ENCODE results near the gene FYN. TPM values are rescaled to one million over a fixed set of nuclear protein-coding genes. Genes with fewer than 3 reads are reported as not detected.

Gene FYN
- total RNA-seq, 1 donor from 2014 or later: 130 TPM

DNA sequence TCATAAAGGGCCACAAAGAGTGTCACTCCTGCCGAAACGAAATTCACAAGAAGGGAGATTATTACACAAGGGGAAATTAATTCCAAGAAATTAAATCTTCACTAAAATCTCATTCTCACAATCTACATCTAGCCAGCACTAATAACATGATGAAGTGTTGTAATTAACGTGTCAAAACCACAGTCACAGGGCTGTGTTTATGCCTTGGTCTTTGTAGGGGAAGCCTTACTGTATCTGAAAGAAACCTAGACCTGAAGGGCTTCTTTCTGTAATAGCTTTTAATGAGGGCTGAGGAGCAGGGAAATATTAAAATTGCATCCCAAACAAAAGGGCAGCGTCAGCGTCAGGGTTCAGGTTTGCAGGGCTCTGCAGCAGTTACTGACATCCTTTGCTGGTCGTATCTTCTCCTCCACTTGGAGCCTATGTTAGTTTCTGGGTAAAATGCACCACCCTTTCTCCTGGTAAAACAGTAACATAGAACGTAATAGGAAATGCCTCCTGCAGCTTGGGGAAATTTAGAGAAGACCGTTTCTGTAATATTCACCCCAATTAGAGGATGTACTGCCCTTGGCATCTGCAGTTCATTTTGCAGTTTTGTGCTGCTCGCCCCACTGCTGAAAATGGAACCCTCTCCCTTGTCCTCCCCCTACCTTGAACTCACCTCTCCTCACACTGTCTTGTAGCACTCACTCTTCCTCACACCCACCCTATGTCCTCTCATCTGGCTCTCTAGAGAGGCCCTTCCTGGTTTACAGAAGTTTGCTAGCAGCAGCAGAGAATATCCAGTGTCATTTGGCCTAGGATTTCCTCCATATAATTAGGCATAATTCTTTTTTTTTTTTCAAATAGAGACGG, 158.6 kb downstream of the FYN start:
- intact Hi-C loops (cut with DNase I): loop anchor here (5.0 kb wide), 2 partner anchors 158 to 283 kb away; partner anchors contain the start of gene FYN
- Histone ChIP-seq H3K27ac (no peak overlapping the region), H3K9me3 (no peaks in the 10 kb centered on the region), H3K27me3 (no peaks in the 10 kb centered on the region), H3K4me3 (no peak overlapping the region), H3K36me3 (peaks cover 0 to 17% of the 10 kb centered on the region in 2 donors), H3K4me1 (peaks cover 29% of the 10 kb centered on the region)
- DNase-seq (ENCODE audit: extremely low spot score in 2 of 2): peak in 1 of 2 donors; percentile 74
- TF ChIP-seq POLR2AphosphoS5 (IDR thresholded peaks at IDR 0.05; ENCODE audit: insufficient read depth in 1 of 2, low read depth in 1 of 2): no peak
- TF ChIP-seq, protein P1, sequence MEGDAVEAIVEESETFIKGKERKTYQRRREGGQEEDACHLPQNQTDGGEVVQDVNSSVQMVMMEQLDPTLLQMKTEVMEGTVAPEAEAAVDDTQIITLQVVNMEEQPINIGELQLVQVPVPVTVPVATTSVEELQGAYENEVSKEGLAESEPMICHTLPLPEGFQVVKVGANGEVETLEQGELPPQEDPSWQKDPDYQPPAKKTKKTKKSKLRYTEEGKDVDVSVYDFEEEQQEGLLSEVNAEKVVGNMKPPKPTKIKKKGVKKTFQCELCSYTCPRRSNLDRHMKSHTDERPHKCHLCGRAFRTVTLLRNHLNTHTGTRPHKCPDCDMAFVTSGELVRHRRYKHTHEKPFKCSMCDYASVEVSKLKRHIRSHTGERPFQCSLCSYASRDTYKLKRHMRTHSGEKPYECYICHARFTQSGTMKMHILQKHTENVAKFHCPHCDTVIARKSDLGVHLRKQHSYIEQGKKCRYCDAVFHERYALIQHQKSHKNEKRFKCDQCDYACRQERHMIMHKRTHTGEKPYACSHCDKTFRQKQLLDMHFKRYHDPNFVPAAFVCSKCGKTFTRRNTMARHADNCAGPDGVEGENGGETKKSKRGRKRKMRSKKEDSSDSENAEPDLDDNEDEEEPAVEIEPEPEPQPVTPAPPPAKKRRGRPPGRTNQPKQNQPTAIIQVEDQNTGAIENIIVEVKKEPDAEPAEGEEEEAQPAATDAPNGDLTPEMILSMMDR (IDR thresholded peaks at IDR 0.05): no peak
- no peak for TF ChIP-seq POLR2A (IDR thresholded peaks at IDR 0.05)

DNA sequence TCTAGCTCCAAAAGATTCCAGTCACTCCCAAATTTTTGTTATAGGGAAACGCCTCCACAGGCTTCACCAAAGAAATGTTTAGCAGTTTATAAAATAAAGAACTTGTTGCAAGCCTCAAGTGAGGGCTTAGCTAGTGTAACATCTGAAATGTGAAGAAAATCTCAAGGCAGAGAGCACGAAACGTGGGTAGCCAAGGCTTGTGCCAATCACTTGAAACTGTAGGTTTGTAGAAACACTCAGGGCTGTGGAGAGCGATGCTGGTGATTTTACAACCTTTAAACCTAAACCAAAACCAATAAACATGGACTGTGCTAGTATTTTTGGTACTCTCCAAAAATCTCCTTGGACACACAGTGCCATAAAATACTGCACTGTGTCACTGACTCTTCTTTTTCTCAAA, 159.4 kb downstream of the FYN start:
- Histone ChIP-seq H3K27ac (no peak overlapping the region), H3K9me3 (no peaks in the 10 kb centered on the region), H3K36me3 (peaks cover 0 to 12% of the 10 kb centered on the region in 2 donors), H3K4me1 (peaks cover 28% of the 10 kb centered on the region), H3K27me3 (no peaks in the 10 kb centered on the region), H3K4me3 (no peak overlapping the region)
- intact Hi-C loops (cut with DNase I): loop anchor here (5.0 kb wide), 2 partner anchors 158 to 283 kb away; partner anchors contain the start of gene FYN
- TF ChIP-seq POLR2A (IDR thresholded peaks at IDR 0.05) (no peak), POLR2AphosphoS5 (IDR thresholded peaks at IDR 0.05; ENCODE audit: insufficient read depth in 1 of 2, low read depth in 1 of 2) (no peak)
- TF ChIP-seq, protein P1 (IDR thresholded peaks at IDR 0.05): no peak
- peak in 1 of 2 donors; percentile 52 for DNase-seq (ENCODE audit: extremely low spot score in 2 of 2)

DNA sequence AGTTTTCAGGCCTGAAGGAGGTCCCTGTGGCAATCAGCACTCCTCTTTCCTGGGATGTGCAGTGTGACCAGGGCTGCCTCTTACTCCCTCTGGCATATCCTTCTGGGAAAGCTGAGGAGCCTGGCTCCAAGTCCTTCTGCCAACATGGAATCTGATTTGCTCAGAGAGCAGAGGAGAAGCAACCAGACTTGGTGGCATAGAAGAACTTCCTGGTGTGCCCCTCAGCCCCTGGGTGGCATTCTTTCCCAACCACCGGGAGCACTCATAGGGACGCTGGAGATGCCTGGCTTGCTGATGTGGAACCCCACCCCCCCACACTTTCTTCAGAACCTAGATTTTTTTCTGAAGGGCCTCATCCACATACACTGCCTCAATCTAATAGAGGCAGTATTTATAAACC, 160.0 kb downstream of the FYN start:
- Histone ChIP-seq H3K4me1 (peaks cover 23% of the 10 kb centered on the region), H3K36me3 (peaks cover 0 to 8% of the 10 kb centered on the region in 2 donors), H3K4me3 (no peak overlapping the region), H3K27me3 (no peaks in the 10 kb centered on the region), H3K9me3 (no peaks in the 10 kb centered on the region), H3K27ac (no peak overlapping the region)
- intact Hi-C loops (cut with DNase I): loop anchor here (5.0 kb wide), 2 partner anchors 159 to 284 kb away; partner anchors contain the start of gene FYN
- TF ChIP-seq POLR2A (IDR thresholded peaks at IDR 0.05) (no peak), POLR2AphosphoS5 (IDR thresholded peaks at IDR 0.05; ENCODE audit: insufficient read depth in 1 of 2, low read depth in 1 of 2) (no peak)
- TF ChIP-seq, protein P1 (IDR thresholded peaks at IDR 0.05): no peak
- DNase-seq (ENCODE audit: extremely low spot score in 2 of 2): peak in 1 of 2 donors; percentile 72

DNA sequence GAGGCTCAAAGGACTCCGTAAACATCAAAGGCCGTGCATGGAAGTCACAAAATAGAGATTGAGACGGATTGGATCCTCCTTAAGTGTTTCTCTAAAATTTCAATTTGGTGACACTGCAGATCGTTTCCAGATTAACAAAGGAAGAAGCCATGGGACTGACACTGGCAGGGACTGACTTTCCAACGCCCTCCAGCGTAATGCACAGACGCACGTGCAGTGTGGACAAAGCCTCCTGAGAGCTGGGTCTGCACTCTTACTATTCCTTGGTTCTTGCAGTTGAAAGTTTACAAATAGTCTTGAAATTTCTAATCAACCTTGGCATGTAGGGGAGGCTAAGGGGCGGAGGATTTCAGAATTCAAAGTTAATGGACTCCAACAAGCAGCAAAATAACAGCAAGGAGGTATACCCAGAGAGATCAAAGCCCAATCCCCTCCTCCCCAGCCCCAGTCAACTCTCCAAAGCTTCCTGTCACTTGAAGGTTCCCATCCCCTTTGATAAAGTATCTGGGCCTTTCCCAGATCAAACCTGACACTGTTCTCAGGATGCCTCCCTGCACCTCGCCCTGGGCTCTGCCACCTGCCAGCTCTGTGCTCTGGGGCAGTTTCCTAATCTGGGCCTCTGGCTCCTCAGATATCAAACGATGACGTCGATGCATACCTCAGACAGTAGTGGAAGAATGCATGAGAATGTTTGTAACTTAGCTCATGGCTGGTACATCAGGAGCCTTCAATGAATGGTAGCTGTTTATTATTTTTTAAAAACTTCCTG, 161.1 kb downstream of the FYN start:
- H3K9me3 ChIP-seq: no peaks in the 10 kb centered on the region
- DNase-seq (ENCODE audit: extremely low spot score in 2 of 2): peak; percentile 16 to 84
- H3K4me1 ChIP-seq: peaks cover 29% of the 10 kb centered on the region
- H3K27me3 ChIP-seq: no peaks in the 10 kb centered on the region
- no peak overlapping the region for H3K4me3 ChIP-seq
- no peak overlapping the region for H3K27ac ChIP-seq
- TF ChIP-seq POLR2A (IDR thresholded peaks at IDR 0.05) (no peak), POLR2AphosphoS5 (IDR thresholded peaks at IDR 0.05; ENCODE audit: insufficient read depth in 1 of 2, low read depth in 1 of 2) (no peak)
- TF ChIP-seq, protein P1 (IDR thresholded peaks at IDR 0.05): no peak
- intact Hi-C loops (cut with DNase I): loop anchor here (5.0 kb wide), 2 partner anchors 160 to 285 kb away; partner anchors contain the start of gene FYN
- H3K36me3 ChIP-seq: peaks cover 0 to 7% of the 10 kb centered on the region in 2 donors

Data from vagina (tissue), 2 donors.